DMS53 treated with DMSO at 0.1 percent for 48 hours (cell line): Measurements from ENCODE around the gene COA1.
"Not testable (repeated sequence)": the region's sequence is repeated elsewhere in the genome, so short reads cannot be mapped to it uniquely, and the experiment has no call there.

Experiments used
- DNase-seq: peaks from one replicate; lab custom pipeline; 2025; ENCODE audit not compliant: unreplicated experiment; lab: John Stamatoyannopoulos, UW

Gene COA1

DNA sequence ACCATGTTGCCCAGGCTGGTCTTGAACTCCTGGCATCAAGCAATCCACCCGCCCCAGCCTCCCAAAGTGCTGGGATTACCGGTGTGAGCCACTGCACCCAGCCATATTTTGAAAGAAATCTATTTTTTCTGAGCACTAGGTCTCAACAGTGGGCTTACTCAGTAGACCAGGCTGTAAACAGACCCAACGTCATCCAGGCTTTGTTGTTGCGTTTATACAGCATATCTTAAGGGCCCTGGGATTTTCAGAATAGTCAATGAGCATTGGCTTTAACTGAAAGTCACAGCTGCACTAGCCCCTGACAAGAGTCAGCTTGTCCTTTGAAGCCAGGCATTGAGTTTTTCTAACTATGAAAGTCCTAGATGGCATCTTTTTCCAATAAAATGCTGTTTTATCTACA is 96.6 kb downstream of the COA1 start:
- DNase-seq, result no peak

DNA sequence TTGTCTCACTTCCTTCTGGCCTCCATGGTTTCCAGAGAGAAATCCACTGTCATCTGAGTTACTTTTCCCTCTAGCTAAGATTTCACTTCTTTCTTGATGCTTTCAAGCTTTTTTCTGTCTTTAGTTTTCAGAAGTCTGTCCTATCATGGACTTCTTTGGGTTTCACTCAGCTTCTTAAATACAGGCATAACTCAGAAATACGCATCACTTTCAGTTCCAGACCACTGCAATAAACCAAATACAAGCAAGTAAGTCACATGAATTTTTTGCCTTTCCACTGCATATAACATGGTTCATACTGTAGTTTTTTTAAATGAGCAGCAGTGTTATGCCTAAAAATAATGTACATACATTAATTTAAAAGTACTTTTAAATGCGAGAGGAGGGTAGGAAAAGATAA is 97.8 kb downstream of the COA1 start:
- DNase-seq, result no peak

DNA sequence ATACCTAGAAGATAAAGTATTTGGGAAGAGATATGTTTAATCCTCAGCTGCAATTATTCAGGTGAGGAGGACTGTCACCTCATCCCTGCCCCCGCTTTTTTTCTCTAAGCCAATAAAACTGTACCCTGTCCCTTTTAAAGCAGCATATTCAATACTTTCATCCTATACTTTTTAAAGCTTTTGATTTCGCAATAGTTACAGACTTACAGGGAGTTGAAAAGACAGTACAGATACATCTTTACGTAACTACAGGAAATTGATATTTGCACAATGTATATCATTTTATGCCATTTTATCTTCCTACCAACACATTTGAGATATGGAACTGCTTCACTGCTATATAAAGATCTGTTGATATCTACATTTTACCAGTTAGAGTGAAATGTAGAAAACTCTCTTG is 98.8 kb downstream of the COA1 start:
- DNase-seq, result no peak

DNA sequence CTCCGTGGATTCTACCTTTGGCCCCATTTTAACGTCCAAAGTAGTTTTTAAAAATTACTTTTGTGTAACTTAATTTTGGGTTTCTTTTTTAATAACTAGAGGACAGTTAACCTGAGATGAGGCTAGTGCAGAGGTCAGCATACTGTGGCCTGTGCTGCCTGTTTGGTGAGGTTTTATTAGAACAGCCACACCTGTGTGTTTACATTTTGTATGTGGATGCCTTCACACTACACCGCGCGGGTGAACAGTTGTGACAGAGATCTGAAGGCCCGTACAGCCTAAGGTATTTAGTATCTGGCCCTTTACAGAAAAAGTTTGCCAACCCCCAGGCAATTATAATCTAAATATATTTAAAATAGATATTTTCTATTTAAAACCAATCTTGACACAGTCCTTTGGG is 99.5 kb downstream of the COA1 start:
- no peak for DNase-seq

DNA sequence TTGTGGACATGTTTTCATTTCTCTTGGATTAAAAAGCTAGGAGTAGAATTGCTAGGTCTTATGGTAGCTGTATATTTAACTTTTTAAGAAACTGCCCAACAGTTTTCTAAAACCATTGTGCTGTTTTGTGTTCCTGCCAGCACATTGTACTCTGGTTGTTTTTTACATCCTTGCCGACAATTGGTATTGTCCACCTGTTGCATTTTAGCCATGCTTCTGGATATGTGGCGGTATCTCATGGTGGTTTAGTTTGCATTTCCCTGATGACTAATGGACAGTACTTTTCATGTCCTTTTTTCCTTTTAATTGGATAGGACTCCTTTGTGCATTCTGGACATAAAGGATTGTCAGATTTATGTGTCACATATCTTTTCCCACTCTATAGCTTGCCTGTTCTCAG is 100.9 kb downstream of the COA1 start:
- no peak for DNase-seq

DNA sequence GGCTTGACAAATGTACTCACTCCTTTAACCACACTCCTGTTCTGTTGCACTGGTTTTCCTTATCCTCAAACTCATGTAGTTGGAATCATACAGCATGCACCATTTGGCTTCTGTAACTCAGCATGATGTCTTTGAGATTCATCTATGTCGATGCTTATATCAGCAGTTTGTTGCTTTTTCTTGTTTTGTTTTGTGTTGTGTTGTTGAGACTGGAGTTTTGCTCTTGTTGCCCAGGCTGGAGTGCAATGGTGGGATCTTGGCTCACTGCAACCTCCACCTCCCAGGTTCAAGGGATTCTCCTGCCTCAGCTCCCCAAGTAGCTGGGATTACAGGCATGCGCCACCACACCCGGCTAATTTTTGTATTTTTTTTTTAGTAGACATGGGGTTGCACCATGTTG is 101.5 kb downstream of the COA1 start:
- not testable (repeated sequence) for DNase-seq

DNA sequence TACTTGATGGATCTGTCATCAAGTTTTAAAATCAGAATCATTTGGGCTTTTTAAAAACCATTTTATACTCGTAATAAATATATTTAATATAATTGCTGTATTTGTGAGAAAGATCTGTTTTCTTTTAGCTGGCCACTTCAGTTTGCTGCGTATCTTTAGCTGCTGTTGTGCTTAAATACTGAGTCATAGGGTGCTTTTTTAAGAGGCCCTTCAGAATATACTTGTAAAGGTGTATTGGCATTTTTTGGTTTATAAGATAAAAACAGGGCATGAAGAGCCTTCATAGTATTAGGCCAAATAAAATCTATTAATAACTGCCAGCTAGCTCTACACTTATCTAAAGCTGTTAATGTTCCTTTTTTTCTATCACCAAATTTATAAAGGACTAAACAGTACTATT is 102.6 kb downstream of the COA1 start:
- no peak for DNase-seq

DNA sequence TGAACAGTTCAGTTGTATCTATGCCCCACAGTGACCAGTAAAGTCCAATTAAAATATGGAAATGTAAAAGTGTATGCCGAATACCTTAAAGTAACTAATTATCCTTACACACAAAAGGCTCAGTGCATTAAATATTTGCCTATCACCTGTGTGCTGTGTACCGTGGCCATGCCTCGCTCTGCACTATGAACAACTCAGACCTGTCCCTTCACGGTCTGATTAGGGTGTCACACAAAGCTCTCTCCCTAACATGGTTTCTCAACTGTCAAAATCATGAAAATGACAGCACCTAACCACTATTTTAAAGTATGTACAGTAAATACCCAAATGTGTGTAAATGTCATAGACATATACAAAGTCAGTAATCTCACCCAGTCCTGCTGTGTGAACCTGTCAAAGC is 103.3 kb downstream of the COA1 start:
- DNase-seq, result no peak

DNA sequence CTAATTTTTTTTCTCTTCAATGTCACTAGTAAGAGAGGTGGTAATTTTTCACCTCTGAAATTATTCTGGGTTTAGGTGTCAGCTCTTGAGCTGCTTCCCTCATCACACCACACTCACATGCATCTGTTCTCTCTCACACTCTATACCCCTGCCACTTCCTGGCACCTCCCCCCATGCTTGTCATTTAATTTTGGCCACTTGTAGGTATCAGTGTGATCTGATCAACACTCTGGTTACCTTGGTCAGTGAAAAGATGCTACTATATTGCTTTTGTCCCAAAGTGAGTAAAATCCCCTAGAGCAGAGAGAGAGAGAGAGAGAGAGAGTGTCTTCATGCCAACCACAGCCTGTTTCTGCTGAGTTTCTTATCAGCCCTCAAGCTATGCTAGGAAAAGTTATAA is 103.9 kb downstream of the COA1 start:
- DNase-seq, result no peak

DNA sequence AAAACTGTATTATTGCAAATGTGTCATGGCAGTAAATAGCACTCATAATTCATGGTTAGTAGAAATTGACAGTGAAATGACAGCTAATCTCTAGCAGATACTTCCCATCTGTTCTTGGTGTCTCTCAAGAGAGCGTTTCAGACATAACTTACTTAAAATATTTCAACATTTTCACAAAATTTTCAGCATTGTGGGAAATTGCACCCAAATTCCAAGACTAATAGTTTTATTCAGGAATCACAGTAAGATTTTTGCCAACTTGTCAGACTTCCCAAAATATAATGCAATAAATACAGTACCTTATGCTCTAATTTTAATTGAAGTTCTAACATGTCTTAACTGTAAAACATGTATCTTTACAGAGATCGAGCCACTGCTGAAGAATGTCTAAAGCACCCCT is 105.2 kb downstream of the COA1 start:
- DNase-seq, result no peak

DNA sequence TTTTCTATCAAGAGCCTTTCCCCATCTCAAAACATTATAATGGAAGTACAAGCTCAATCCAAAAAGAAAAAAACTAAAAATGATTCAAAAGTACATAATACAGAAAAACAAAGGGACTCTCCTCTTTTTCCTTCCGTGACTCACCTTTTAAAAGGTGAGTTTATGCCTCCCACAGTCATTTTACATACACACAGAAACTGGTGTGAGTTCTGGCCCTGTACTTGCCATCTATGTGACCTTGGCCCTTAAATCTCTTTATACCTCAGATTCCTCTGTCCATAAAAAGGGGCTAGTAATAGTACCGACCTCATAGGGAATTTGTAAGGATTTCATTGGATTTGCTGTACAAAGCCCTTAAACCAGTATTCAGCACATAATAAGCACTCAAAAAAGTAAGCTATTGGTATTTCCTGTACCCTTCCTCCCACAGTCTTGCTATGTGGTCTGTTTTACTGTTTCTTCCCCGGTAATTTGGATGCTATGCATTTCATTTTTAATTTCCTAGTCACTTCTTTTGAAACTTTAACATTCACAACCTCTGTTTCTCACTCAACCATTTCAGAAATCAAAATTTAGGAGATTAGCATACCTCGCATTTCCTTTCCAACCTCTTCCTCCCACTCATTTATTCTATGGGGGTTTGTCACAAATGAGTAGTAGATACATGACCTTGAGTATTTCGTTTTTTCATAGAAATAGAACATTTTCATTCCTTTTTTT is 107.4 kb downstream of the COA1 start:
- DNase-seq, result no peak

DNA sequence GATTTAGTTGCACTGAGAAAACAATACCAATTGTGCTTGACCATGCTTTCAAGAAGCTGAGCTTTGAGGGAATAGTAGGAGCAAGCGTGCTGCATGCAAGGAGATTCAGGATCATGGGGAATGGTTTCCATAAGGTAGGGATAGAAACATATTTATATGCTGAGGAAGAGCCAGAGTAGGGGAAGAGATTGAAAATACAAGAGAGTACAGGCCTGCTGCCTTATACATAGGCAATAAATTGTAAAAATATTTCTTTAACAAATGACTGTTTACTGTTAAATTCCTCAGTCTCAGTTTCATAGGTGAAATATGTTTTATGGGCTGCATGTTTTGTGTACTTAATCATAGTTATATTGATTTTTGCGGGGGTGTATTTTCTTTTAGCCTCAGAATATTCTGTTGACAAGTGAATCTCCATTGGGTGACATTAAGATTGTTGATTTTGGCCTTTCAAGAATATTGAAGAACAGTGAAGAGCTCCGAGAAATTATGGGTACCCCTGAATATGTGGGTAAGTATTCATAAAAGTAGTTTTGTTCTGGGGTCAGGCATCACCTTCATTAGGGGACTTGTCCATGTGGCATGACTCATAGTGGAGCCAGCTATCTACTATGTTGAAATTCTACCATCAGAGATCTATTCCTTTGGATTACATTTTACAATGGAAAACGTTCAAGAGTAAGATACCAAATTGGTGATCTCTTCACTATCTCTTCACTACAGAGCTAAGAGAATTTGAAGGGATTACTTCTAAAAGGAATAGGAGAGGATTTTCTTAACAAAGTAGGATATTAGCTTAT is 109.9 kb downstream of the COA1 start:
- no peak for DNase-seq

DNA sequence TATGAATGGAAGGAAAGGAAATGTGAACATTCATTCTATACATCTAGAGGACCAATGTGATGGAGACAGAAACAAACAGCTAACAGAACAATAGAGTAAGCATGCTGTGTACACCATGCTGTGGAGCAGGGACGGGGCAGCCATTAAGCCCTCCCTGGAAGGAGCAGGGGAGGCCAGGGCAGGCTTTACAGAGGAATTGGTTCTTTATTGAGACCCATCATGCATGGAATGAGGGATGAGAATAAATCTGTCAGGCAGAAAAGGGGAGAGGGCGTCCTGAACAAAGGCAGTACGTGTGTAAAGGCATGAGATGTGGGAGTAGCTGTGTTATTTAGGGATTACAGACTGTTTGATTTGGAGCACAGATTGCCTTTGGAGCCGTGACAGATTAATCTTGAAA is 111.2 kb downstream of the COA1 start:
- DNase-seq, result no peak

DNA sequence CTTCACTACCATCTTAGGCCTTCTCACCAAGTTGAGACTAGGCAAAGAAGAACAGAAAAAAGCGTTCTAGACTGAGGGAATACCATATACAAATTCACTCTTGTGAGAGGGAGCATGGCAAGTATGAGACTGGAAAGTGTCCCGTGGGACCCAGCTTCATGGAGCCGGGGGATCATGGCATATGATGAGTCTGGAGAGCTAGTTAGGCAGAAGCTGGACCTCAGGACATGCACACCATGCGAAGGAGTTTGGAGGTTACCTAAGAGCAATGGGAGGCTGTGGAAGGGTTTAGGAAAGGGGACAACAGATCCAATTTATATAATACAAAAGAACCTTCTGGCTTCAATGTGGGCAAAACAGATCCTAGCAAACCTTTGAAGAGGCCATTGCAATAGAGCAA is 112.3 kb downstream of the COA1 start:
- no peak for DNase-seq

DNA sequence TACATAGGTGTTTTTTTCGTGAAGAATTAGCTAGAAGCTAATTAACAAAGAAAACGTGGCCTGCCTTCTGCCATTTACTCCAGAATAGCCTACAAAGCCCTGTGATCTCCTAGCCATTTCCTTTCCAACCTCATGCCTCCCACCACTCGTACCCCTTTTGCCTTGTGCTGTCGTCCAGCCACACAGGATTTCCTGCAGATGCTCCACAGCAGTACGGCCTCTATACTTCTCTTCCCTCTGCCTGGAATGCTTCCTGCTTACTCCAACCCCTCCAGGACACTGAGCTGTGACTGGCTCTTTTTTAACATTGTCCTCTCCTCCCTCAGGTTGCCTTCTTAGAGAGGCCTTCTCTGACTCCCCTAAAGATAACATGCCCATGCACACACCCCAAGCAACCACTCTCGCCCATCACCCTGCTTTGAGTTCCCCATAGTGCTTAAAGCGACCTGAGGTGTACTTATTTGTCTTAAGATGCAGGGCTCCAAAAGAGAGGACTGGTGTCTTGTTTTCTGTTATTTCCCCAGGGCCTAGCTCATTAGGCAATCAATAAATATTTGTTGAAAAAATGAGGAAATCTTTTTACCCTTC is 113.7 kb downstream of the COA1 start:
- DNase-seq, result no peak

DNA sequence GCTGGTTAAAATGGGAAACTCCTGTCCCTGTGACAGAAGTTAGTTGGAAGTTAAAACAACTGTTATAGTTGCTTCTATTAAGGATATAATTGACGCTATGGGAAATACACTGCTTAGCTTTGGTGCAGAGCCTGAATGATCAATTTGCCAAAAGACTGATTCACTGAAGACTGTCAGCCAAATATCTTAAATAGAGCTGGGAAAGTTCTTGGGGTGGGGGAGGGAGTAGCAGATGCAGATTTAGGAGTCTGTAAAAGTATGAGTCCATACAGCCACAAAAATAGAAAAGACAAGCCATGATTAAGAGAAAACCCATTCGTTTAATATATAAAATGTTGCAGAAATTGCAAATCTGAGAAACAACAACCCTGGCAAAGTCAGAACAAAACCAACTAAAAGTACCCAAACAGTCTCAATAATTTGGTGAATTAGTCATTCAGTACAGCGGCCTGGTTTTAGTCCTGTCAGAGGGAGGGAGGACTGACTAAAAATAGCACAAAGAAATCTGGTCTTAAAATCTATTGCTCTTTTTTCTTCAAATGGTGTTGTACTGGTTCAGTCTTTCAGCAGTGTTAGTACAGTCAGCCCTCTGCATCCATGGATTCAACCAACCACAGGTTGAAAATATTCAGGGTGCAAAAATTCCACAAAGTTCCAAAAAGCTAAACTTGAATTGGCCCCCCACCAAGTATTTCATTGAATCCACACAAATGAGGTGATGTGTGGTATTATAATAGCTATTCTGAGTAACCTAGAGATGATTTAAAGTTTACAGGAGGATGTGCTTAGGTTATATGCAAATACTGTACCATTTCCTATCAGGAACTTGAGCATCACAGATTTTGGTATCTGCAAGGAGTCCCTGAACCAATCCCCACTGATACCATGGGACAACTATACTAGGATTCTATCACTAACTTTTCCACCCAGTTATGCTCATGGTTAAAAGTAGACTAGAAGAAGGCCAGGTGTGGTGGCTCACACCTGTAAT is 116.4 kb downstream of the COA1 start:
- no peak for DNase-seq

DNA sequence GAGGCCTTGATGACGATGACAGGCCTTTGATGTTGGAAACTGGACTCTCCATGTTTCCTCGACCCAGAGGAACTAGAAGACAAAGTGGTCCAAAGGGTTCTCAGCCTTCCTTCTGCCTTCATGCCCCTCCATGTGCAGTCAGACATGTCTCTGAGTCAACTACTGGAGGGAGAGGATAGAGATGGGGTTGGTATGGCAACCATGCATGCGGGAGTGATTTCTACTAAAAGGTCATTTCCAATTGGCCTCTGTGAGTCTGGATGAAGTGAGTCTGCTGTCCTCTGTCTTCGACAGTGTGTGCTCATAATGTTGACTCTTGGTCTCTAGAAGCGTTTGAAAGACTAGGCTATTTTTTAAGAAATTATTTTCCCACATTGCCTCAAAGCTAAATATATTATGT is 117.2 kb downstream of the COA1 start:
- DNase-seq, result no peak

DNA sequence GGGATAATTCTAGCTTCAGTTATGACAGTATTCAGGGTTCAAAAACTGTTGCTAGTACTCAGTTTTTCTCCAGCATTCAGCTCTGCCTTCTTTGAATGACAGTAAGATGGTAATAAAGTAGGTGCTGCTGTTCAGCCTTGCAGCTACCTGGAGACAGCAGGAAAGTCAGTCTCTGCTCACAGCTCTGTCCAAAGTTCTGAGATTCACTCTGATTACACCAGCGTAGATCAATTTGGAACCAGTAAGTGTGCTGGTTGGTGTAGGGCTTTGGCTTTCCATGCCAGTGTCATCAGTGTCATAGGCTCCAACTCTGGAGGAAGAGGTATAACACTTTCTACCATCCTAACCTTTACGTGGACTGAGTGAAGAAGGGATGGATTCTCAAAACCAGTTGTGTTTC is 120.2 kb downstream of the COA1 start:
- DNase-seq, result no peak

DNA sequence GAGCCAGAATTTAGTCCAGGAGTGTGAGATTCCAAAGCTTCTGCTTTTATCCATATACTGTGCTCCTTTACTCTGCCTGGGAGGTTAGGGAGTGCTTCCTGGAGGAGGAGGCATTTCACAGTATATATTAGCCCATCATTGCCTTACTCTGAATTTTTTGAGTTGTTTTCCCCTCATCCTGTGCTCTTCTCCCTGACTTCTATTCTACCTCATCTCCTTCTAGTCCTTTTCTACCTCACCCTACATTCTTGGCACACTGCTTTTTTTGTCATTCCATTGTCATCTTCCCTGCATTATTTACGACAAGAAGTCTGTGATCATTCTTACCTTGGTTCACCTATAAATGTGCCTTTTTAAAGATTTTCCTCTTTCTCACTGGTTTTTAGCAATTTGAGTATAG is 125.1 kb downstream of the COA1 start:
- DNase-seq, result no peak

DNA sequence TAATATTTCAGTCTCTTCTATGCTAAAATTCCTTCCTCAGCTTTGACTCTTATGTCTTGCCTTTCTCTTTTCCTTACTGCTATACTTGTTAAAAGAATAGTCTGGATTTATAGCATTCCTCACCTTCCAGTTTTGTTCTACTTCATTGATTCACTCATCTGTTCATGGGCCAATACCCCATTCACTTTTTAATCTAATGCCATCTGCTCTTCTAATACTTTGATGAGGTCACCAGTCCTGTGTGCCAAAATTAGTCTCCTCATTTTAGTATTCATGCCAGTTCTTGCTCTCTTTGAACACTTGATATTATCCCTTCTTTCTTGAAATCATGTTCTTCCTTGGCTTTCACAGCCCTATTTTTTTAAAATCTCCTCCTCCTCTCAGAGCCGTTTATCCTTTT is 127.1 kb downstream of the COA1 start:
- no peak for DNase-seq

DNA sequence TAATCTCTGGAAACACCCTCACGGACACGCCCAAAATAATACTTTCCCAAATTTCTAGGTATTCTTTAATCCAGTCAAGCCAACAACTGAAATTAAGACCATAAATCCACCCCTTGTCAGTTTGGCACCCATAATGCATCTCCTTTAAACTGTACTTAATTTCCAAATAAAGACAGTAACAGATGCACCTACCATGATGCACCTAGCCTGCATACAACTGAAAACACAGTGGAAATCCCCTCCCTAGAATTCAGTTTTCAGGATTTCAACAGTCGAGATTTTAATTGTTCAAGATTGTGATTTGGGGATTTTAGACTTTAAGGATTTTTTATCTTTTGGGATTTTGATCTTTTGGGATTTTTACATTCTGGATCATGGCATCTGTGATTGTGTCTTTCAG is 129.3 kb downstream of the COA1 start:
- no peak for DNase-seq
